A673 (cell line): ENCODE measurements around the gene RITA1.

ENCODE experiments used
- CTCF ChIP-seq: fragments of 300-800, 200-600 bp; sonication (generic); conservative IDR thresholded peaks from 2 replicates; pipeline ENCODE4 v1.5.1; 2017; ENCODE audit warnings: low read depth, mild to moderate bottlenecking, antibody characterized with exemption, low read length, moderate library complexity, mixed read lengths
- EZH2 ChIP-seq: fragments of 200-600 bp; sonication (generic); IDR thresholded peaks from 2 replicates; pipeline ENCODE4 v1.6.1; 2017; ENCODE audit warnings: borderline replicate concordance, low read depth, mild to moderate bottlenecking, mixed read lengths, antibody characterized with exemption, low read length; ENCODE audit not compliant: poor library complexity, severe bottlenecking

DNA sequence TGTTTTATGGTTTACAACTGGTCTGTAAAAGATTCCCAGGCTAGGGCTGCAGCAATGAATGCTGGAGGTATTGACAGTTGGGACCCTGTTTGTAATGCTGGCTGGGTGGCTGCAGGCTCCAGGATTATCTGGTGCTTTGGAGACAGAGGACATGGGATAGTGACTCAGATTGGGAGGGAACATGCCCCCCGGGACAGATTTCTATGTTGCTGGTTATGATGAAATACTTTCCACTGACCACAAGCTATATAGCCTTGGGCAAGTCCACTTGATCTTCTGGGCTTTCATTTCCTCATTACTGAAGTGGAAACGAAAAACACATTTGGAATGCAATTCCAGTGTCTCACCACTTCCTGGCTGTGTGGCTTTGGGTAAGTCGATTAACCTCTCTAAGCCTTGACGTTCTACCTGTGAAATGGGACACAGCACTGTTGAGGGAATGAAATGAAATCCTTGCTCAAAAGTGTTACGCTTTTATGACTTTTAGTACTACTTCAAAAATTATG lies 29.4 kb downstream of the RITA1 start:
- no peak for TF ChIP-seq CTCF
- TF ChIP-seq EZH2, result no peak
